Esophagus muscularis mucosa (tissue), 4 donors: ENCODE results near the gene WFIKKN1. TPM values are rescaled to one million over a fixed set of nuclear protein-coding genes. Genes with fewer than 3 reads are reported as not detected.

Experiments
- DNase-seq: peaks from one replicate; pipeline ENCODE4 v3.0.0-alpha.2; 2017; ENCODE audit errors: extremely low spot score
- H3K27ac ChIP-seq, 4 donors: fragments of 200-600 bp; sonication (generic); replicated peaks in 1 of 4; 1 replicate in 3 of 4; 2 replicates in 1 of 4; pipeline ENCODE4 v1.5.1; 2016 to 2019; ENCODE audit warnings: mild to moderate bottlenecking in 1 of 4
- H3K27me3 ChIP-seq, 4 donors: fragments of 200-600 bp; sonication (generic); one replicate each; pipeline versions ENCODE4 v1.5.1 to v1.6.0; 2016 to 2019
- H3K36me3 ChIP-seq, 4 donors: fragments of 200-600 bp; sonication (generic); one replicate each; pipeline ENCODE4 v1.5.1; 2016 to 2019
- H3K4me1 ChIP-seq, 4 donors: fragments of 200-600 bp; sonication (generic); one replicate each; pipeline ENCODE4 v1.5.1; 2016 to 2019
- H3K4me3 ChIP-seq, 4 donors: fragments of 200-600 bp; sonication (generic); 1 replicate in 2 of 4; 2 replicates in 2 of 4; pipeline ENCODE4 v1.5.1; 2016 to 2019; ENCODE audit warnings: mild to moderate bottlenecking in 4 of 4, moderate library complexity in 1 of 4
- H3K9me3 ChIP-seq, 4 donors: fragments of 200-600 bp; sonication (generic); 1 replicate in 3 of 4; 2 replicates in 1 of 4; pipeline ENCODE4 v1.5.1; 2016 to 2019
- EP300 ChIP-seq: sonication (generic); formaldehyde crosslinking; IDR thresholded peaks from one replicate; pipeline ENCODE4 v1.6.1; 2017; ENCODE audit warnings: antibody characterized with exemption
- POLR2A ChIP-seq: fragments of 450-650 bp; IDR thresholded peaks from one replicate; pipeline ENCODE4 v1.6.1; 2017; ENCODE audit warnings: antibody characterized with exemption, moderate library complexity, mild to moderate bottlenecking, low read depth
- POLR2AphosphoS5 ChIP-seq, 2 donors: sonication (generic); formaldehyde crosslinking; IDR thresholded peaks; one replicate each; pipeline ENCODE4 v1.6.1; 2017; ENCODE audit warnings: antibody characterized with exemption in 2 of 2
- WGBS: methylation state at CpG from one replicate; pipeline ENCODE4 v1.1.5; 2018; 5-methylcytosine and 5-hydroxymethylcytosine counted together
- intact Hi-C: fragments of 100-400 bp; cut with DNase I; formaldehyde crosslinking; loops from one replicate; pipeline ENCODE4 v1.15.1; 2023
- total RNA-seq, 4 donors: library from RNA; depleted of rRNA; stranded (reverse); fragments of >200 nt; gene quantifications; one replicate each; pipeline versions ENCODE4 v1.1.0 to v1.2.1, GENCODE V29; 2016
- TF ChIP-seq, protein P1 (sequence below), 3 experiments: fragments of 200-600 bp in 2 of 3; fragments of 450-650 bp in 1 of 3; sonication (generic) in 2 of 3; IDR thresholded peaks; one replicate each; pipeline ENCODE4 v1.5.1; 2017 to 2019; ENCODE audit warnings: antibody characterized with exemption in 3 of 3, mild to moderate bottlenecking in 2 of 3, moderate library complexity in 1 of 3

Gene WFIKKN1
- total RNA-seq, 4 donors from 2014 or later = 0.33 to 0.80 (median 0.43) TPM

DNA sequence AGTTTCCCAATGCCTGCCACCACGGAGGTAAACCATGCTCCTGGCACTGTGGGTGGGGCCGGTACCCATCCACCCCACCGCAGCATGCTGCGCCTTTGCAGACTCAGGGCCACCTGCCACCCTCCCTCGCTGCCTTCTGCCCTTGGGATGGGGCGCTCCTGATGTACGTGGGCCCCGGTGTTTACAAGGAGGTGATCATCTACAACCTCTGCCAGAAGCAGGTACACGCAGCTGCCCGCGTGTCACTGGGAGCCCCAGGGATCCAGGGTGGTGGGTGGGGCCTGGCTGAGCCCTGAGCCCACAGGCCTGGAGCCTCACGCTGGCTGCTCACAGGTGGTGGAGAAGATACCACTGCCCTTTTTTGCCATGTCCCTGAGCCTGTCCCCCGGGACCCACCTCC lies 35.8 kb downstream of the WFIKKN1 start:
- no peaks in the 10 kb centered on the region for H3K9me3 ChIP-seq
- no peak overlapping the region for H3K27ac ChIP-seq
- no peak for DNase-seq
- H3K27me3 ChIP-seq = no peaks in the 10 kb centered on the region
- peaks cover 21 to 29% (median 26%) of the 10 kb centered on the region in 4 donors for H3K36me3 ChIP-seq
- H3K4me3 ChIP-seq = no peak overlapping the region
- intact Hi-C loops = no loop called here
- H3K4me1 ChIP-seq = peaks cover 16 to 33% (median 27%) of the 10 kb centered on the region in 4 donors
- TF ChIP-seq POLR2A (no peak), POLR2AphosphoS5 (IDR thresholded peaks at IDR 0.05) (no peak), EP300 (no peak)
- TF ChIP-seq, protein P1, sequence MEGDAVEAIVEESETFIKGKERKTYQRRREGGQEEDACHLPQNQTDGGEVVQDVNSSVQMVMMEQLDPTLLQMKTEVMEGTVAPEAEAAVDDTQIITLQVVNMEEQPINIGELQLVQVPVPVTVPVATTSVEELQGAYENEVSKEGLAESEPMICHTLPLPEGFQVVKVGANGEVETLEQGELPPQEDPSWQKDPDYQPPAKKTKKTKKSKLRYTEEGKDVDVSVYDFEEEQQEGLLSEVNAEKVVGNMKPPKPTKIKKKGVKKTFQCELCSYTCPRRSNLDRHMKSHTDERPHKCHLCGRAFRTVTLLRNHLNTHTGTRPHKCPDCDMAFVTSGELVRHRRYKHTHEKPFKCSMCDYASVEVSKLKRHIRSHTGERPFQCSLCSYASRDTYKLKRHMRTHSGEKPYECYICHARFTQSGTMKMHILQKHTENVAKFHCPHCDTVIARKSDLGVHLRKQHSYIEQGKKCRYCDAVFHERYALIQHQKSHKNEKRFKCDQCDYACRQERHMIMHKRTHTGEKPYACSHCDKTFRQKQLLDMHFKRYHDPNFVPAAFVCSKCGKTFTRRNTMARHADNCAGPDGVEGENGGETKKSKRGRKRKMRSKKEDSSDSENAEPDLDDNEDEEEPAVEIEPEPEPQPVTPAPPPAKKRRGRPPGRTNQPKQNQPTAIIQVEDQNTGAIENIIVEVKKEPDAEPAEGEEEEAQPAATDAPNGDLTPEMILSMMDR (IDR thresholded peaks at IDR 0.05) = no peak
- WGBS = 92% methylated on average over 2 of the region's 13 CpGs

DNA sequence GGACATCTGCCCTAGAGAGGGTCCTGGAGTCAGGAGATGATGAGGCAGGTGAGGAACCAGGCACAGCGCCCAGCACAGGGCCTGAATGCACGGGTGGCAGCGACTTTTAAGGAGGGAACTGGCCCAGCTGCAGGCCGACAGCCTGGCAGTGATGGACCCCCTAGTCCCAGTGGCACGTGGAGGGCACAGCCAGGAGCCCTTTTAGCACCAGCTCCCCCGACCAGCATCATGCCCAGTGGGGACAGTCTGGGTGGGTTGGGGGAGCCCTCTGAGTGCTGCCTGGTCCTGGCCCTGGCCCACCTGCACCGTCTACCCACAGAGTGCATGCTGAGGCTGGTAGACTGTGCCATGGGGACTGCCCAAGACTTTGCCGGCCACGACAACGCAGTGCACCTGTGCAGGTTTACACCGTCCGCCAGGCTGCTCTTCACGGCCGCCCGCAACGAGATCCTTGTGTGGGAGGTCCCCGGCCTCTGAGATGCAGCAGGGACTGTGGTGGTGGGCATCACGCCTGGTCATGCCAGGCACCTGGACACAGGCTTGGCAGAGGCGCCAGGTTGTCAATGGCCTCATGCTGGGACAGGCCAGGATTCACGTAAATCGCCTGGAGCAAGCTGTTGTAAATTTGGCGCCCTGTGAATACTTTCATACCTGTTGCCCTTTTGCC lies 36.5 kb downstream of the WFIKKN1 start:
- H3K9me3 ChIP-seq = no peaks in the 10 kb centered on the region
- peaks cover 15 to 28% (median 24%) of the 10 kb centered on the region in 4 donors for H3K4me1 ChIP-seq
- peak overlapping the region; percentile 86 to 92 (median 90) for H3K27ac ChIP-seq
- no peak for DNase-seq
- peaks cover 27 to 35% (median 33%) of the 10 kb centered on the region in 4 donors for H3K36me3 ChIP-seq
- WGBS = 84% methylated on average over 17 of the region's 22 CpGs
- peak overlapping the region; percentile 81 to 99 (median 94) for H3K4me3 ChIP-seq
- intact Hi-C loops = no loop called here
- H3K27me3 ChIP-seq = no peaks in the 10 kb centered on the region
- TF ChIP-seq EP300 (no peak), POLR2AphosphoS5 (IDR thresholded peaks at IDR 0.05) (no peak), POLR2A (no peak)
- TF ChIP-seq, protein P1 (IDR thresholded peaks at IDR 0.05) = no peak

- peaks cover 15 to 28% (median 24%) of the 10 kb centered on the region in 4 donors for H3K4me1 ChIP-seq
- H3K27me3 ChIP-seq = no peaks in the 10 kb centered on the region
- intact Hi-C loops = no loop called here
- no peaks in the 10 kb centered on the region for H3K9me3 ChIP-seq
- DNase-seq = peak; percentile 98
- H3K36me3 ChIP-seq = peaks cover 34 to 43% (median 40%) of the 10 kb centered on the region in 4 donors
- H3K27ac ChIP-seq = peak within 1 kb of the TSS; percentile 86 to 92 (median 90)
- TF ChIP-seq, protein P1 (IDR thresholded peaks at IDR 0.05) = peak; percentile 96 to 98 (median 96)
- TF ChIP-seq EP300 = no peak
- TF ChIP-seq POLR2AphosphoS5 (IDR thresholded peaks at IDR 0.05) = peak; percentile 81 to 88
- TF ChIP-seq POLR2A = peak; percentile 52
- WGBS = 0% methylated on average over 9 of the region's 78 CpGs
- peak within 1 kb of the TSS; percentile 81 to 99 (median 94) for H3K4me3 ChIP-seq
Observed at GRCh38 chr16:667780-668518, 37.2 kb downstream of the WFIKKN1 start, which contains the start of gene RHOT2. Gene RHOT2 (plus strand): TSS chr16:668132. CDS start chr16:668200, 68 bp downstream.

DNA sequence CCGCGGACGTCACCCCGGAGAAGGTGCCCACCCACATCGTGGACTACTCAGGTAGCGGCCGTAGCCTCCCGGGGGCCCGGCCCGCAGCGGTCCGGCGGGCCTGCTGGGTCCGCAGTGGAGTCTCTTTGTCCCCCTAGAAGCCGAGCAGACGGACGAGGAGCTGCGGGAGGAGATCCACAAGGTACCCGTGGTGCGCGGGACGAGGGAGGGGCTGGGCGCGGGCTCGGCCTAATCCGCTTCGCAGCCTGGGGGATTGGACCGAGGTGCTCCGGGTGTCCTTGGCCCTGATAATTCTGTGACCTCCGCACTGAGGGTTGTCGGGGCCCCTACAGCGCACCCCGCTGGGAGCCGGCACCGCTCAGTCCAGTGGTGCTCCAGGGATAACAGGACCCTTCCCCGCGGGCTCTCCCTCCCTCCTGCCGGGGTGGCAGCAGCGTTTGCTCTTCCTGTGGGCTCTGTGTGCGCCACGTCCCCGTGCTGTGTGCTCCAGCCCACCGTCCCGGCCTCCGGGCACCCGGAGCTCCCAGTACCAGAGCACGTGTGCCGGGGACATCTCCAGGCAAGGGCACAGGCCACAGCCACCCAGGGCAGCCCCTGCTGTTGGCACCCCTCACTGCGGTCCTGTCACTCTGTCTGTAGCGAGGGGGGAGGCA lies 37.9 kb downstream of the WFIKKN1 start:
- Histone ChIP-seq H3K27ac (peak overlapping the region; percentile 86 to 92 (median 90)), H3K27me3 (no peaks in the 10 kb centered on the region), H3K4me1 (peaks cover 15 to 28% (median 24%) of the 10 kb centered on the region in 4 donors), H3K9me3 (no peaks in the 10 kb centered on the region), H3K36me3 (peaks cover 41 to 49% (median 47%) of the 10 kb centered on the region in 4 donors), H3K4me3 (peak overlapping the region; percentile 81 to 99 (median 94))
- DNase-seq = no peak
- 45% methylated on average over 6 of the region's 50 CpGs for WGBS
- intact Hi-C loops = no loop called here
- no peak for TF ChIP-seq POLR2A
- no peak for TF ChIP-seq POLR2AphosphoS5 (IDR thresholded peaks at IDR 0.05)
- no peak for TF ChIP-seq EP300
- TF ChIP-seq, protein P1 (IDR thresholded peaks at IDR 0.05) = no peak
